Measurements from ENCODE around the gene CADM1.

Gene CADM1

DNA sequence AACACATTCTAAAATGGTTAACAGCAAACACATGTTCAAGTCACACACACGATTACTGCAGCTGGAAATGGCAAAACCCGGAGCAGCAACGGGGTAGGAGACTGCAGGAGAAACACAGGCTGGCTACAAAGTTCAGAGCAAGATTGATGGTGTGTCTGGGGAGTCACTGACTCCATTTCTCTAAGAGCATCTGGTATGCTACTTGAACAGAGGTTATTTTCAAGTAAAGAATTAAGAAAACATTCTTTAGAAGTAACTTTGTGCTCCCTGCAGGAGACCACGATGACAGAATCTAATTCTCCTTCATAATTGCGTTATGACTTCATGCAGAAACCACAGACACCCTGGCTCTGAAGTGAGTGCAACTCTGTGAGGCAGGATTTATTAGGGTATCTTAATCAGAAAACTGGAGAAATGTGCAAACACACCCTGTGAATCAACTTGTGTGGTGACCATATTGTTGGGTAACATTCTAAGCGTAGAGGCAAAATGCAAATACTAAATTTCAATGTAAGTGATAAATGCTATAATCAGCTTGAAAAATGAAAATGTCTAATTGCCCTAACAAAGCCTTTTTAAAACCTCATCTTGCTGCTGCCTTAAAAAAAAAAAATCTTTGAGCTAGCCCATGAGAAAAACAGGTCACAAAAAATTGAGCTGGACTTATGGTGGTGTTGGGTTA, 303.0 kb downstream of the CADM1 start:
- no peaks in the 10 kb centered on the region for H3K9me3 Mint-ChIP-seq
- no peak overlapping the region for H3K4me3 Mint-ChIP-seq
- H3K36me3 Mint-ChIP-seq, result no peaks in the 10 kb centered on the region
- DNase-seq (ENCODE audit: low spot score in 2 of 2) (no peak), ATAC-seq (ENCODE audit: low read depth) (no peak)
- H3K4me1 Mint-ChIP-seq, result no peaks in the 10 kb centered on the region
- no peak overlapping the region for H3K27ac Mint-ChIP-seq
- H3K27me3 Mint-ChIP-seq, result no peaks in the 10 kb centered on the region

DNA sequence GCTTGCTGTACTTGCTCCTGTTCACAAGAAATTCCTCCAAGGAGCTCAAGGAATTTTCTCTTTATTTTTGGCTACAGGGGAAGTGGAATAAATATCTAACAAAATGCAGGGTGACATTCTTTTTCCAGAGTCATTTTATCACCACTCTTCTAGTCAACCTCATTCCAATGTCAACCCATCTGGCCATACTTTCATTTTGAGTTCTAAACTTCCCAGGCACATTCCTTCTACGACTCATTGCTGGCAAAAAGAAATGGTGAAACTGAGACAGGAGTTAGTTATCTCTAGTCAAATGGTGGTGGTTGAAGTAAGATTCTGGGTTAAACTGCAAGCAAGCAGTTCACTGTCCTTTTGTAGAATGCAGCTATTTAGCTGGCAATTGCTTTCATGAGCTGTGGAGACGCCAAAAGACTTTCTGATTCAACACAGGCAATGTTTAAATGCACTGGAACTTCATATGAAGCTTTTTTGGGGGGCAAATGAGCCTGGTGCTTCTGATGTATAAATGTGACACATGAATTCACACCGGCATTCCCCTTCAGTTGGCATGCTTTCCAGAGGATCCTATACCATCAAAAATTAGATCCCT, 304.6 kb downstream of the CADM1 start:
- DNase-seq (ENCODE audit: low spot score in 2 of 2) (no peak), ATAC-seq (ENCODE audit: low read depth) (no peak)

DNA sequence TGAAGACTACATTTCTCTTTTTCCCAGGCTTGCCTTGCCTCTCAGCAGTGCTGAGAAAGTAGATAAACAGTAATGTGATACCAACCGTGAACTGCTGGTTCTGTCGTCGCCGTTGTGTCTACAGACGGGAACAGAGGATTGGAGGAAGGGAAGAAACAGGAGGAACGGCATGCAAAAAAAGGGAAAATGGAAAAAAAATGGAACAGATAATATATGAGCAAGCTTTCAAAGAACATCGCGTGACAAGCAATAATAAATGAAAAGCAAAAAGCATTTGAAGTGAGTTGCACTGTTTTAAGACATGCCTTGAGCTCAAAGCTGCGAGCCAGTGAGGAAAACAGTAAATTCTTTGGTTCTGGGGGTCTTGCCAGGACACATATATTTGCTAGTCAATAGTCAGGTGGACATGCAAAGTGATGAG, 305.9 kb downstream of the CADM1 start:
- Mint-ChIP-seq H3K36me3 (no peaks in the 10 kb centered on the region), H3K9me3 (no peaks in the 10 kb centered on the region), H3K27me3 (no peaks in the 10 kb centered on the region), H3K4me3 (no peak overlapping the region), H3K27ac (no peak overlapping the region), H3K4me1 (peaks cover 13% of the 10 kb centered on the region)
- DNase-seq (ENCODE audit: low spot score in 2 of 2) (no peak), ATAC-seq (ENCODE audit: low read depth) (no peak)

More for the DNA sequence above, 304.6 kb downstream of the CADM1 start:
- Mint-ChIP-seq H3K27ac (no peak overlapping the region), H3K9me3 (no peaks in the 10 kb centered on the region), H3K36me3 (no peaks in the 10 kb centered on the region), H3K4me3 (no peak overlapping the region), H3K27me3 (no peaks in the 10 kb centered on the region), H3K4me1 (peaks cover 5% of the 10 kb centered on the region)

DNA sequence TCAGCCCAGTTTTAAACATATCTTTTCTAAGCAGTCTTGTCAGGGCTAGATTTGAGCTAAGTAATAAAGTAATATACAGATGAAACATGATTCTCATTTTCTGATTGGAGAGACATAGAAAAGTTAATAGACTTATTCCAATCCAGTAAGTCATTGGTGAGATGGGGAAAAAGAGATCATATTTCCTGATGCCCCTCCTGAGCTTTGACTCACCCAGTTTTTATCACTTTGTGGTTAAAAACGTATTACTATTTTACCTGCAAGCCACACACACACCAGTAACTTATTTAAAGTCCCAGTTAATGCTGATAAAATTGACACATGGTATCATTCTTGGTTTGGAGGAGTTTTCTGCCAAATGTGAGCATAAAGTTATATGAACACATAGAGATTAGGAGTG, 306.8 kb downstream of the CADM1 start:
- DNase-seq (ENCODE audit: low spot score in 2 of 2), result no peak
- Mint-ChIP-seq H3K27ac (no peak overlapping the region), H3K9me3 (no peaks in the 10 kb centered on the region), H3K36me3 (no peaks in the 10 kb centered on the region), H3K4me3 (no peak overlapping the region), H3K4me1 (peaks cover 13% of the 10 kb centered on the region), H3K27me3 (no peaks in the 10 kb centered on the region)
- ATAC-seq (ENCODE audit: low read depth), result no peak

- DNase-seq (ENCODE audit: low spot score in 2 of 2), result no peak
- no peaks in the 10 kb centered on the region for H3K9me3 Mint-ChIP-seq
- no peak overlapping the region for H3K4me3 Mint-ChIP-seq
- no peak for ATAC-seq (ENCODE audit: low read depth)
- H3K27me3 Mint-ChIP-seq, result no peaks in the 10 kb centered on the region
- H3K4me1 Mint-ChIP-seq, result peaks cover 13% of the 10 kb centered on the region
- H3K36me3 Mint-ChIP-seq, result no peaks in the 10 kb centered on the region
- no peak overlapping the region for H3K27ac Mint-ChIP-seq
Measured at GRCh38 chr11:115197031-115197430, 307.2 kb downstream of the CADM1 start.

- no peaks in the 10 kb centered on the region for H3K27me3 Mint-ChIP-seq
- ATAC-seq (ENCODE audit: low read depth), result peak; percentile 53
- no peaks in the 10 kb centered on the region for H3K9me3 Mint-ChIP-seq
- peak overlapping the region; percentile 91 for H3K4me3 Mint-ChIP-seq
- H3K4me1 Mint-ChIP-seq, result peaks cover 13% of the 10 kb centered on the region
- H3K27ac Mint-ChIP-seq, result peak overlapping the region; percentile 87
- no peaks in the 10 kb centered on the region for H3K36me3 Mint-ChIP-seq
- no peak for DNase-seq (ENCODE audit: low spot score in 2 of 2)
Measured at GRCh38 chr11:115194802-115195110, 309.5 kb downstream of the CADM1 start.

DNA sequence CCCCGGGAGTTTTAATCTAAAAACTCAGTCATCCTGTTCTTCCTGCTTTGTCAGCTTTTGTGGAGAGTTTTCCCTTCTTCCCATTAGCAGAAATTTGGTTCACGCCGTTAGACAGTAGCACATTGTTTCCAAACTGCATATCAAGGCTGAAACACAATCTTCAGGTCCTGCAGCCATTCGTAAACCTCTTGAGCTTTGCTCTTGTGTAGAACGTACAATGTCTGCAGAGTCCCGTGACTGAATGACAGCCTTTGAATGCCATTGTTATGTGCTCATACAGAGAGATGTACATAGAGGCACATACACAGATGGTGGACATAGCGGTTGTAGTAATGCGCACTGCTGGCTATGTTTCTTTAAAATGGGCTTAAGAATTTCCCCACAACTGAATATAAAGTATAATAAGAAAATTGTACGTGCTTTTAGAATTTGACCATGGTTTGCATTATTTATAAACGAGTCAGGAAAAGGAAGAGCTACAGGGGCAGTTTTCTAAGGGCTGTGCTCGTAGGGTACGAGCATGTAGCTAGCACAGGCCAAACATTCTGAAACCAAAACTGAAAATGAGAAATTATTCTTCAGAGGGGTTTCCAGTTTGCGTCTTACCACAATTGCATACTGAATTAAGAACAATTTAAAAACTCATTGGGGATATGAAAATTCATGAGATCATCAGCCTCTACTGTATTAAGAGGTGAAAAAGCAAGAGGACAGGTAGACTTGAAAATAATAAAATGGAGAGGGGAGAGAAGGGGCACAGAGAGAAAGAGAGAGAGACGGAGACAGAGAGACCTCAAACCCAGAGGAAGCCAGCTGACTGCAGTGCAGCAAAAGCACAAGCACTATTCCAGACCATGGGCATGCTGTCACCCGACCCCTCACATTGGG, 310.1 kb downstream of the CADM1 start:
- peak overlapping the region; percentile 91 for H3K4me3 Mint-ChIP-seq
- H3K9me3 Mint-ChIP-seq, result no peaks in the 10 kb centered on the region
- H3K27ac Mint-ChIP-seq, result peak overlapping the region; percentile 87
- no peaks in the 10 kb centered on the region for H3K27me3 Mint-ChIP-seq
- ATAC-seq (ENCODE audit: low read depth), result peak; percentile 84
- no peak for DNase-seq (ENCODE audit: low spot score in 2 of 2)
- H3K36me3 Mint-ChIP-seq, result no peaks in the 10 kb centered on the region
- peaks cover 13% of the 10 kb centered on the region for H3K4me1 Mint-ChIP-seq

GRCh38 chr11:115191761-115192160, 312.5 kb downstream of the CADM1 start:
- ATAC-seq (ENCODE audit: low read depth) (no peak), DNase-seq (ENCODE audit: low spot score in 2 of 2) (no peak)
- H3K4me1 Mint-ChIP-seq, result peaks cover 13% of the 10 kb centered on the region
- no peaks in the 10 kb centered on the region for H3K9me3 Mint-ChIP-seq
- H3K27ac Mint-ChIP-seq, result no peak overlapping the region
- no peaks in the 10 kb centered on the region for H3K36me3 Mint-ChIP-seq
- no peak overlapping the region for H3K4me3 Mint-ChIP-seq
- no peaks in the 10 kb centered on the region for H3K27me3 Mint-ChIP-seq

DNA sequence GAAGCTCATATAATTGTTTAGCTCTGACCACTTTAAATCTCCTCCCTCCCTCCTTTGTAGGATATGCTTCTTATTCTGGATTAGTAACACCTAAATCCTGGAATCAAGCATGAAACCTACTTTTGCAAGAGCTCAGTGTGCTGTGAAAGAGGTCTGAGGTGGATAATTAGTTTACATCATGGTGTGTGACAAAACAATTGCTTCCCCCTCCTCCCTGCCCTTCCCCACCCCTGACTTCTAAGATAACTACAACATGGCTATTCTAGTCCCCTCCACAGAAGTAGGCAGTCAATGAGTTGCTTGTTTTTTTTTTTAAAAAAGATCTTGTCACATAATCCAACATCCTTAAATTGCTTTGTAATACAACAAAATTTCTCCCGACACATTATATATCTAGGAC, 314.0 kb downstream of the CADM1 start:
- ATAC-seq (ENCODE audit: low read depth) (no peak), DNase-seq (ENCODE audit: low spot score in 2 of 2) (no peak)
- peaks cover 13% of the 10 kb centered on the region for H3K4me1 Mint-ChIP-seq
- H3K9me3 Mint-ChIP-seq, result no peaks in the 10 kb centered on the region
- H3K4me3 Mint-ChIP-seq, result no peak overlapping the region
- no peaks in the 10 kb centered on the region for H3K36me3 Mint-ChIP-seq
- H3K27ac Mint-ChIP-seq, result no peak overlapping the region
- no peaks in the 10 kb centered on the region for H3K27me3 Mint-ChIP-seq

DNA sequence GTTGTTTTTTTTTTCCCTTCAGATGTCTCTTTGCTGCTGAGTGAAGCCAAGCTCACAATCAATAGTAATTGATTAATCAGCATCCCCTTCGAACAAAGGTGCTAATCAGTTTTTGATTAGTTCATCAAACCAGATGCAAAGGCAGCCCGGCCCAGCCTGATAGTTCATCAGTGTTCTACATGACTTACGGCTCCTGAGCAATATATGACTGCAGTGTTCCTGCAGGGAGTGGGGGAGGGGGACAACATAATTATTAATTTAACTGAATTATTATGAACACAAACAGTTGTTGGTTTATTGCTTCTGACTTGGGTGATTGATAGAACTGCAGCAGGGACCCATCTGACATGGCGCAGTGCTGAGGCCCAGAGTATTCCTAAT, 315.3 kb downstream of the CADM1 start:
- Mint-ChIP-seq H3K27ac (no peak overlapping the region), H3K4me1 (peaks cover 2% of the 10 kb centered on the region), H3K36me3 (no peaks in the 10 kb centered on the region), H3K27me3 (no peaks in the 10 kb centered on the region), H3K9me3 (no peaks in the 10 kb centered on the region), H3K4me3 (no peak overlapping the region)
- ATAC-seq (ENCODE audit: low read depth), result no peak
- DNase-seq (ENCODE audit: low spot score in 2 of 2), result no peak

GRCh38 chr11:115188188-115188897, 315.9 kb downstream of the CADM1 start:
- H3K27me3 Mint-ChIP-seq, result no peaks in the 10 kb centered on the region
- DNase-seq (ENCODE audit: low spot score in 2 of 2) (no peak), ATAC-seq (ENCODE audit: low read depth) (no peak)
- H3K4me3 Mint-ChIP-seq, result no peak overlapping the region
- H3K9me3 Mint-ChIP-seq, result no peaks in the 10 kb centered on the region
- no peaks in the 10 kb centered on the region for H3K36me3 Mint-ChIP-seq
- H3K27ac Mint-ChIP-seq, result no peak overlapping the region
- no peaks in the 10 kb centered on the region for H3K4me1 Mint-ChIP-seq

DNA sequence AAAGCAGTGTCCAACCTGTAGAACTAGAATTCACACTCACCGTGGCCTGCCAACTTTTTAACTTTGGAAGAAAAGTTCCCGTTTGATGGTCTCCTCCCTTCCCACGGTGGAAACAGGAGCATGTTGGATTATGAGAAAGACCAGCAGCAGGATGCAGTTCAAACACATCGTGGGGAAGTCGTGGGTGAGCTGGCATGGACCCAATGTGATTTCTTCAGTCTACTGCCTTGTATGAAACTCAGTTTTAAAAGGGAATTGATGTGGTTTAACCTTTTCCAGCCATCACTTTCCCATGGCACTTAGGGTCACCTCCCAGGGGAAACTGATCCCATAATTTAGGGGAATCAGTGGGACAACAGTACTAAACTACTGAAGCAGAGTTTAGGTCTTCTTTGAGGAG, 318.3 kb downstream of the CADM1 start:
- Mint-ChIP-seq H3K27me3 (no peaks in the 10 kb centered on the region), H3K4me3 (no peak overlapping the region), H3K4me1 (no peaks in the 10 kb centered on the region), H3K27ac (no peak overlapping the region), H3K9me3 (no peaks in the 10 kb centered on the region), H3K36me3 (no peaks in the 10 kb centered on the region)
- ATAC-seq (ENCODE audit: low read depth) (no peak), DNase-seq (ENCODE audit: low spot score in 2 of 2) (no peak)

DNA sequence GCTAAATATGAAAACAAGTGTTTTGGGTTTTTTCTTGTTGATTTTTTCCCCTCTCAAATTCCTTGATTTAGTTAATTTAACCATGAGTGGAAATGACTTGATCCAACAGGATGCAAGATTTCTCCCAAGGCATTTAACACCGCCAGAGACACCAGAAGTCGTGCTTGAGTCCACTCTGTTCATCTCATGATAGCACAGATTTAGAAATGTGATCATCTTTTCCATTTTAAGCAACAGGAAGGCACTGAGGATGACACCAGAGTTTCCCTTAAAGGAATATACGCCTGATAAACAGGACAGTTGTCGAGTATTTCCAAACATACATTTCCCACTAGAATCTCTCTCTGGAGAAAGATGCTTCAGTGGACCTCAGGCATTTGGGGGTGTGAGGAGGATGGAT, 318.7 kb downstream of the CADM1 start:
- no peak for ATAC-seq (ENCODE audit: low read depth)
- Mint-ChIP-seq H3K4me1 (no peaks in the 10 kb centered on the region), H3K27me3 (no peaks in the 10 kb centered on the region), H3K9me3 (no peaks in the 10 kb centered on the region), H3K27ac (no peak overlapping the region), H3K36me3 (no peaks in the 10 kb centered on the region), H3K4me3 (no peak overlapping the region)
- no peak for DNase-seq (ENCODE audit: low spot score in 2 of 2)

GRCh38 chr11:115184901-115185300, 319.3 kb downstream of the CADM1 start:
- H3K27me3 Mint-ChIP-seq, result no peaks in the 10 kb centered on the region
- no peak overlapping the region for H3K27ac Mint-ChIP-seq
- no peak for ATAC-seq (ENCODE audit: low read depth)
- no peaks in the 10 kb centered on the region for H3K9me3 Mint-ChIP-seq
- no peaks in the 10 kb centered on the region for H3K4me1 Mint-ChIP-seq
- no peaks in the 10 kb centered on the region for H3K36me3 Mint-ChIP-seq
- no peak for DNase-seq (ENCODE audit: low spot score in 2 of 2)
- H3K4me3 Mint-ChIP-seq, result no peak overlapping the region
